HEK293 (cell line): Measurements from ENCODE around the gene DNAJB14.

Experiments
- CTCF ChIA-PET: fragments of 350-600 bp; formaldehyde crosslinking; extraction: SDS; loops from one replicate; lab custom pipeline; 2021; ENCODE audit warnings: antibody characterized with exemption; lab: Yijun Ruan, JAX
- POLR2A ChIA-PET: fragments of 300-600 bp; formaldehyde crosslinking; extraction: SDS; loops from one replicate; lab custom pipeline; 2020; ENCODE audit warnings: antibody characterized with exemption, inconsistent platforms; lab: Yijun Ruan, JAX
- H3K27ac ChIP-seq: fragments of 200-500 bp; sonication (Bioruptor generic); 2 replicates; pipeline ENCODE4 v1.5.1; 2014; ENCODE audit warnings: low read depth, low read length, control low read depth, inconsistent platforms; ENCODE audit errors: extremely low read depth
- H3K36me3 ChIP-seq, 2 experiments: fragments of 200-500 bp in 1 of 2; sonication (Bioruptor generic) in 1 of 2; 1 replicate in 1 of 2; 2 replicates in 1 of 2; pipeline ENCODE4 v1.5.1; 2014 to 2017; ENCODE audit warnings: inconsistent platforms in 2 of 2, low read length in 2 of 2; ENCODE audit not compliant: control insufficient read depth in 2 of 2, insufficient read depth in 1 of 2
- H3K4me1 ChIP-seq: fragments of 200-500 bp; sonication (Bioruptor generic); 2 replicates; pipeline ENCODE4 v1.5.1; 2014; ENCODE audit warnings: mild to moderate bottlenecking, low read length, inconsistent platforms; ENCODE audit not compliant: control insufficient read depth, insufficient read depth
- H3K4me3 ChIP-seq: 2 replicates; pipeline ENCODE4 v1.5.1; 2011; ENCODE audit warnings: low read depth, mild to moderate bottlenecking, control low read depth, low read length, moderate library complexity
- H3K9me3 ChIP-seq: fragments of 200-500 bp; sonication (Bioruptor generic); 2 replicates; pipeline ENCODE4 v1.5.1; 2014; ENCODE audit warnings: low read depth, low read length, inconsistent platforms; ENCODE audit not compliant: control insufficient read depth, insufficient read depth
- GLIS2 ChIP-seq: fragments of 450-650 bp; formaldehyde crosslinking; IDR thresholded peaks from 2 replicates; pipeline ENCODE4 v1.5.1; 2016; ENCODE audit warnings: missing biosample characterization, missing genetic modification characterization
- HOXD13 ChIP-seq: sonication (generic); formaldehyde crosslinking; IDR thresholded peaks from 2 replicates; pipeline ENCODE4 v1.8.0; 2022; ENCODE audit warnings: missing genetic modification reagents, borderline replicate concordance
- KLF10 ChIP-seq: fragments of 450-650 bp; IDR thresholded peaks from 2 replicates; pipeline ENCODE4 v1.5.1; 2018; ENCODE audit warnings: missing biosample characterization, mild to moderate bottlenecking, missing genetic modification characterization
- KLF8 ChIP-seq: fragments of 450-650 bp; formaldehyde crosslinking; IDR thresholded peaks from 2 replicates; pipeline ENCODE4 v1.5.1; 2016; ENCODE audit warnings: missing biosample characterization, missing genetic modification characterization
- OVOL3 ChIP-seq: fragments of 450-650 bp; formaldehyde crosslinking; IDR thresholded peaks from 2 replicates; pipeline ENCODE4 v1.5.1; 2016; ENCODE audit warnings: missing biosample characterization, missing genetic modification characterization
- SALL2 ChIP-seq: fragments of 450-650 bp; formaldehyde crosslinking; IDR thresholded peaks from 2 replicates; pipeline ENCODE4 v1.5.0; 2017; ENCODE audit warnings: missing biosample characterization, mild to moderate bottlenecking, missing genetic modification characterization, borderline replicate concordance
- SCRT2 ChIP-seq: fragments of 450-650 bp; formaldehyde crosslinking; IDR thresholded peaks from 2 replicates; pipeline ENCODE4 v1.5.1; 2016; ENCODE audit warnings: missing biosample characterization, missing genetic modification characterization
- WT1 ChIP-seq: fragments of 450-650 bp; formaldehyde crosslinking; IDR thresholded peaks from 2 replicates; pipeline ENCODE4 v1.5.1; 2016; ENCODE audit warnings: missing biosample characterization, missing genetic modification characterization
- YY1 ChIP-seq: fragments of 450-650 bp; formaldehyde crosslinking; IDR thresholded peaks from 2 replicates; pipeline ENCODE4 v1.5.1; 2018; ENCODE audit warnings: missing biosample characterization, missing genetic modification characterization
- ZBTB44 ChIP-seq: fragments of 450-650 bp; IDR thresholded peaks from 2 replicates; pipeline ENCODE4 v1.5.1; 2018; ENCODE audit warnings: missing biosample characterization, mild to moderate bottlenecking, missing genetic modification characterization
- ZBTB8A ChIP-seq: fragments of 450-650 bp; formaldehyde crosslinking; IDR thresholded peaks from 2 replicates; pipeline ENCODE4 v1.5.1; 2016; ENCODE audit warnings: missing biosample characterization, missing genetic modification characterization
- ZFP69B ChIP-seq: fragments of 450-650 bp; formaldehyde crosslinking; IDR thresholded peaks from 2 replicates; pipeline ENCODE4 v1.5.1; 2016; ENCODE audit warnings: missing biosample characterization, missing genetic modification characterization
- ZNF114 ChIP-seq: fragments of 450-650 bp; formaldehyde crosslinking; IDR thresholded peaks from 2 replicates; pipeline ENCODE4 v1.5.0; 2017; ENCODE audit warnings: missing biosample characterization, missing genetic modification characterization
- ZNF132 ChIP-seq: fragments of 450-650 bp; formaldehyde crosslinking; IDR thresholded peaks from 2 replicates; pipeline ENCODE4 v1.5.1; 2017; ENCODE audit warnings: missing biosample characterization, missing genetic modification characterization, borderline replicate concordance
- ZNF138 ChIP-seq: fragments of 450-650 bp; formaldehyde crosslinking; IDR thresholded peaks from 2 replicates; pipeline ENCODE4 v1.5.1; 2016; ENCODE audit warnings: missing biosample characterization, missing genetic modification characterization, borderline replicate concordance
- ZNF16 ChIP-seq: fragments of 450-650 bp; formaldehyde crosslinking; IDR thresholded peaks from 2 replicates; pipeline ENCODE4 v1.5.1; 2016; ENCODE audit warnings: low read depth, missing biosample characterization, missing genetic modification characterization
- ZNF175 ChIP-seq: fragments of 450-650 bp; formaldehyde crosslinking; IDR thresholded peaks from 2 replicates; pipeline ENCODE4 v1.5.1; 2016; ENCODE audit warnings: missing biosample characterization, missing genetic modification characterization
- ZNF202 ChIP-seq: fragments of 450-650 bp; formaldehyde crosslinking; IDR thresholded peaks from 2 replicates; pipeline ENCODE4 v1.5.1; 2016; ENCODE audit warnings: missing biosample characterization, missing genetic modification characterization, borderline replicate concordance
- ZNF221 ChIP-seq: fragments of 450-650 bp; formaldehyde crosslinking; IDR thresholded peaks from 2 replicates; pipeline ENCODE4 v1.5.1; 2017; ENCODE audit warnings: missing biosample characterization, missing genetic modification characterization, borderline replicate concordance
- ZNF302 ChIP-seq: fragments of 450-650 bp; formaldehyde crosslinking; IDR thresholded peaks from 2 replicates; pipeline ENCODE4 v1.5.1; 2016; ENCODE audit warnings: missing biosample characterization, missing genetic modification characterization, low read depth
- ZNF423 ChIP-seq: fragments of 450-650 bp; formaldehyde crosslinking; IDR thresholded peaks from 2 replicates; pipeline ENCODE4 v1.5.1; 2016; ENCODE audit warnings: missing biosample characterization, missing genetic modification characterization
- ZNF530 ChIP-seq: fragments of 450-650 bp; formaldehyde crosslinking; IDR thresholded peaks from 2 replicates; pipeline ENCODE4 v1.5.1; 2016; ENCODE audit warnings: low read depth, missing biosample characterization, missing genetic modification characterization
- ZNF555 ChIP-seq: fragments of 450-650 bp; formaldehyde crosslinking; conservative IDR thresholded peaks from 2 replicates; pipeline ENCODE4 v1.5.1; 2017; ENCODE audit warnings: missing biosample characterization, mild to moderate bottlenecking, missing genetic modification characterization, inconsistent platforms
- ZNF560 ChIP-seq: fragments of 450-650 bp; formaldehyde crosslinking; IDR thresholded peaks from 2 replicates; pipeline ENCODE4 v1.5.1; 2017; ENCODE audit warnings: missing biosample characterization, missing genetic modification characterization, borderline replicate concordance
- ZNF561 ChIP-seq: fragments of 450-650 bp; IDR thresholded peaks from 2 replicates; pipeline ENCODE4 v1.5.1; 2018; ENCODE audit warnings: missing biosample characterization, missing genetic modification characterization, borderline replicate concordance
- ZNF621 ChIP-seq: fragments of 450-650 bp; formaldehyde crosslinking; IDR thresholded peaks from 2 replicates; pipeline ENCODE4 v1.5.1; 2017; ENCODE audit warnings: missing biosample characterization, missing genetic modification characterization
- ZNF624 ChIP-seq: fragments of 450-650 bp; formaldehyde crosslinking; IDR thresholded peaks from 2 replicates; pipeline ENCODE4 v1.5.1; 2017; ENCODE audit warnings: missing biosample characterization, missing genetic modification characterization
- ZNF677 ChIP-seq: fragments of 450-650 bp; IDR thresholded peaks from 2 replicates; pipeline ENCODE4 v1.5.0; 2018; ENCODE audit warnings: missing biosample characterization, mild to moderate bottlenecking, missing genetic modification characterization, moderate library complexity
- ZNF707 ChIP-seq: fragments of 450-650 bp; formaldehyde crosslinking; IDR thresholded peaks from 2 replicates; pipeline ENCODE4 v1.5.1; 2016; ENCODE audit warnings: missing biosample characterization, missing genetic modification characterization
- ZNF76 ChIP-seq: fragments of 450-650 bp; formaldehyde crosslinking; IDR thresholded peaks from 2 replicates; pipeline ENCODE4; 2016; ENCODE audit warnings: low read depth, missing biosample characterization, missing genetic modification characterization, borderline replicate concordance
- TF ChIP-seq, protein P1 (sequence below): fragments of 450-650 bp; formaldehyde crosslinking; IDR thresholded peaks from 2 replicates; pipeline ENCODE4; 2016; ENCODE audit warnings: missing biosample characterization, missing genetic modification characterization

Gene DNAJB14

GRCh38 chr4:99987681-99988080 lies 41.3 kb upstream of the DNAJB14 start (continued):
- TF ChIP-seq ZNF202 = no peak
- TF ChIP-seq YY1 (tag by site-specific recombination) = no peak
- no peak for TF ChIP-seq ZBTB44 (tag by site-specific recombination)
- TF ChIP-seq GLIS2 (tag by site-specific recombination) = no peak
- no peak for TF ChIP-seq ZNF707 (tag by site-specific recombination)
- TF ChIP-seq SALL2 = no peak
- no peak for TF ChIP-seq ZNF302 (tag by site-specific recombination)
- TF ChIP-seq OVOL3 = no peak
- TF ChIP-seq, protein P1, sequence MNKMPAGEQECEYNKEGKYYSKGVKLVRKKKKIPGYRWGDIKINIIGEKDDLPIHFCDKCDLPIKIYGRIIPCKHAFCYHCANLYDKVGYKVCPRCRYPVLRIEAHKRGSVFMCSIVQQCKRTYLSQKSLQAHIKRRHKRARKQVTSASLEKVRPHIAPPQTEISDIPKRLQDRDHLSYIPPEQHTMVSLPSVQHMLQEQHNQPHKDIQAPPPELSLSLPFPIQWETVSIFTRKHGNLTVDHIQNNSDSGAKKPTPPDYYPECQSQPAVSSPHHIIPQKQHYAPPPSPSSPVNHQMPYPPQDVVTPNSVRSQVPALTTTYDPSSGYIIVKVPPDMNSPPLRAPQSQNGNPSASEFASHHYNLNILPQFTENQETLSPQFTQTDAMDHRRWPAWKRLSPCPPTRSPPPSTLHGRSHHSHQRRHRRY (tag by site-specific recombination) = no peak

GRCh38 chr4:99986792-99987191 lies 40.4 kb upstream of the DNAJB14 start:
- ChIA-PET CTCF (no interaction called here), POLR2A (no interaction called here)
- H3K9me3 ChIP-seq = no peaks in the 10 kb centered on the region
- TF ChIP-seq OVOL3 (no peak), ZNF202 (no peak), KLF8 (no peak), ZNF76 (tag by site-specific recombination) (no peak), ZBTB8A (tag by site-specific recombination) (no peak), ZNF132 (tag by site-specific recombination) (no peak), SCRT2 (tag by site-specific recombination) (no peak), WT1 (tag by site-specific recombination) (no peak), ZFP69B (tag by site-specific recombination) (no peak), ZNF621 (tag by site-specific recombination) (no peak), ZNF677 (no peak), ZNF114 (no peak), ZNF221 (no peak), ZNF530 (tag by site-specific recombination) (no peak), ZNF138 (tag by site-specific recombination) (no peak), ZNF423 (tag by site-specific recombination) (no peak), HOXD13 (CRISPR knock-in tag) (no peak), ZNF175 (tag by site-specific recombination) (no peak)
- H3K36me3 ChIP-seq = no peaks in the 10 kb centered on the region
- H3K27ac ChIP-seq = no peak overlapping the region
- H3K4me3 ChIP-seq = no peak overlapping the region
- no peaks in the 10 kb centered on the region for H3K4me1 ChIP-seq

DNA sequence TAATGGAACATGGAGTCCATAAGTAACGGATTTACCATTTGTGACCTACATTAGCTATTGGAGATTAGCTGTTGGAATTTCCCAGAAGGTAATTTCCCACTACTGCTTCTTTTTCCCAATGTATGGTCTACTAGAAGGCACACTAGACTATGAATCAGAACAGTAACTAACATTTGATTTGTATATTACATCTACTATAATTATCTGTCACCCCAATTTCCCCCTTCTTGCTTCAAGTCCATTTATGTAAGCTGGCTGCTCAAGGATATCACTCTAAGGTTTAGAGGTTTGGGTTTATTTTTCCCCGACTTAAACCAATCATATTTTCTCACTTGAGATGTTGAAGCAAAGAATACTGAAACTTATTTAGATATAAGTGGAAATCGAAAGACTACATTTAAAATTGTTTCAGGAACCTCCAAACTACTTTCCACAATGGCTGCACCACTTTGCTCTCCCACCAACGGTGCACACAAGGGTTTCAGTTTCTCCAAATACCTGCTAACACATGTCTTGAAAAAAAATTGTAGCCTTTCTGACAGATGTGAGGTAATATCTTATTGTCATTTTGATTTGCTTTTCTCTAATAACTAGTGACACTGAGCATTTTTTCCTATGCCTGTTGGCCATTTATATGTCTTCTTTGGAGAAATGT lies 37.0 kb upstream of the DNAJB14 start:
- TF ChIP-seq ZNF561 (tag by site-specific recombination) (no peak), ZNF560 (tag by site-specific recombination) (no peak), ZNF16 (tag by site-specific recombination) (no peak), ZNF624 (tag by site-specific recombination) (no peak), KLF10 (no peak), KLF8 (no peak), ZNF555 (tag by site-specific recombination) (no peak), ZNF221 (no peak)
- H3K27ac ChIP-seq = no peak overlapping the region
- no peaks in the 10 kb centered on the region for H3K36me3 ChIP-seq
- no peaks in the 10 kb centered on the region for H3K9me3 ChIP-seq
- CTCF ChIA-PET = no interaction called here
- POLR2A ChIA-PET = interaction anchor here (0.8 kb wide), 1 partner anchor 33 kb away, joined by 4 read pairs; the partner anchor contains the start of gene H2AZ1
- no peak overlapping the region for H3K4me3 ChIP-seq
- H3K4me1 ChIP-seq = no peaks in the 10 kb centered on the region
